AG10803 (cell line): ENCODE measurements around the gene METTL1.

Experiments
- DNase-seq: peaks from one replicate; pipeline ENCODE4 v3.0.0; 2010; ENCODE audit warnings: low read depth
- H3K4me3 ChIP-seq: 2 replicates; pipeline ENCODE4 v1.5.1; 2011; ENCODE audit warnings: mild to moderate bottlenecking, low read length, control low read depth
- TF ChIP-seq, protein P1 (sequence below): conservative IDR thresholded peaks from 2 replicates; pipeline ENCODE4 v1.5.1; 2011; ENCODE audit warnings: mild to moderate bottlenecking, low read length, control low read depth, inconsistent platforms

The METTL1 gene

DNA sequence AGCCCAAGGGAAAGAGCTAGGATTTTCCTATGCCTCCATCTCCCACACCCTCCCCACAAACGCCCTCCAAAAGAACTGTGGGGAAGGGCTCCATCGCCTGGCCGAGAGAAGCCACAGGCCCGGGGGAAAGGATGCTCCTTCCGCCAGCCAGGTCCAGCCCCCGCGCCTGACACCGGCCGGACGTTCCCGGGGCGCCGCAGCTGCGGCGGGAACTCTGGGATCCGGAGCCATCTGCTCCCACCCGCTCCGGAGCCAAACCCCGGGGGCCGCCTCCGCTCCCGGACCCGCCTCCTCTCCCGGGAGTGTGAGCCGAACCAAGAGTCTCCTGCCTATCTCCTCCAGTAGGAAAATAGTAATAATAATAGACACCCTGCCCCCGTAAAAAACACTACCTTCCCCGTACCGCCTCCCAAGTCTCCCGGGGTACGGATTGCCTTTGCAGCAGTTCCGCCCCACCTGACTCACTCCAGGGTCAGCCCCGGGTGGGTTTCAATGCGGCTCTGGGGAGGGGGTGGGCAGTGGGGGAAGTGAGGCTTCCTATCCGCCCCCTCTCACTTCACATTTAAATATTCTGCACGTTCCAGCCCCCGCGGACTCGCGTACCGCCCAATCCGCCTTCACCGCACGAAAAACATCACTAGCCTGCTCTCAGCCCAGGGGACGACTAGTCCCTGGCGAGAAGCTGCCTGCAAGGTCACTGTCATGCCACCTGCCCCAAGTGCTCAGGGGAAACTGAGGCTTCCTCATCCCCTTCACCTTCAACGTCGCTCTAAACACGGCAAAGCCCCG is 35.8 kb downstream of the METTL1 start:
- TF ChIP-seq, protein P1, sequence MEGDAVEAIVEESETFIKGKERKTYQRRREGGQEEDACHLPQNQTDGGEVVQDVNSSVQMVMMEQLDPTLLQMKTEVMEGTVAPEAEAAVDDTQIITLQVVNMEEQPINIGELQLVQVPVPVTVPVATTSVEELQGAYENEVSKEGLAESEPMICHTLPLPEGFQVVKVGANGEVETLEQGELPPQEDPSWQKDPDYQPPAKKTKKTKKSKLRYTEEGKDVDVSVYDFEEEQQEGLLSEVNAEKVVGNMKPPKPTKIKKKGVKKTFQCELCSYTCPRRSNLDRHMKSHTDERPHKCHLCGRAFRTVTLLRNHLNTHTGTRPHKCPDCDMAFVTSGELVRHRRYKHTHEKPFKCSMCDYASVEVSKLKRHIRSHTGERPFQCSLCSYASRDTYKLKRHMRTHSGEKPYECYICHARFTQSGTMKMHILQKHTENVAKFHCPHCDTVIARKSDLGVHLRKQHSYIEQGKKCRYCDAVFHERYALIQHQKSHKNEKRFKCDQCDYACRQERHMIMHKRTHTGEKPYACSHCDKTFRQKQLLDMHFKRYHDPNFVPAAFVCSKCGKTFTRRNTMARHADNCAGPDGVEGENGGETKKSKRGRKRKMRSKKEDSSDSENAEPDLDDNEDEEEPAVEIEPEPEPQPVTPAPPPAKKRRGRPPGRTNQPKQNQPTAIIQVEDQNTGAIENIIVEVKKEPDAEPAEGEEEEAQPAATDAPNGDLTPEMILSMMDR, result peak; percentile 33; the same call in 1 of the 2 replicates
- no peak overlapping the region; the same call in 1 of the 2 replicates for H3K4me3 ChIP-seq
- DNase-seq, result no peak

DNA sequence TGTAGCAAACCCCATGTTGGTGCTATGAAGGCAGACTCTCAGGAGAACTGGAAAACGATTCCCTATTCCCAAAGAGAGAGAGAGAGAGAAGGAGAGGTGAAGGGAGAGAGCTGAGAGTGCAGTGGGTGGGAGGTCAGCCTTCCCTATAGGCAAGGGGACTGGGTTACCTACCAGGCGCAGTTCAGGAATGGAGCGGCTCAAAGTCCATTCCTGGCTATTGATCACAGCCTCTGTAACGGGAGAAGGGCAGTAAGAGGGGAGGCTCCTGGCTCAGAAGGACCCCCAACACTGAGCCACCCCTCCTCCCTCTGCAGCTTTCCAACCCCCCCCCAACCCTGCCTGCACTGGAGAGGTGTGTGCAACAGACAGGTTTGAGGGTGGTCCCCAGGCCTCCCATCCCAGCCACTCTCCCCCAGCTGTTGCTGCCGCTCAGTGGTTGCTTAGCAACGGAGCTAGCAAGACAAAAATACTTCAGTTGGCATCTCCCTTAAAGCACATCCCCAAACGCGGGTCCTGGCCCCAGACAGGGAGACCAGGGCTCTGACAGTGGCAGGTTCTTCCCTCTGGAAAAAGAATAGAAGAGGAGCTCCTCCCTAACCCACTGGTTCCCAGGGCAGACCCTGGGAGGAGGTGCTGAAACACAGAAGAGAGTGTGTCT is 36.6 kb downstream of the METTL1 start:
- TF ChIP-seq, protein P1, result no peak
- no peak for DNase-seq
- H3K4me3 ChIP-seq, result no peak overlapping the region

DNA sequence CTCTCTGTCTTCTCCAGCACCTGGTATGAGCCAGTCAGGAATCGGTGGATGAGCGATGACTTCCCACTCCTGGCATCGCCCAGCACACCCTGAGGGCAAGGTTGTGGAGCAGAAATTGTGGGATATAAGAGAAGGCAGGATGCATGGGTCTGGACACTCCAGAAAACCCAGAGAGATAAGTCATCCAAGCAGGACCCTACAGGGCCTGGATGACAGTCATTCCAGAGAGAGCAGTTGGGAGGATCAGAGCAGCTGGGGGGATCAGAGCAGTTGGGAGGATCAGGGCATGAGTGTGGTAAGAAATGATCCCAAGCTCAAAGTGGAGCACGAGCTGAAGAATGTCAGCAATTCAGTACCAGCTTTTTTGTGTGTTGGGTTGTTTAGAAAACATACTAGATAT is 37.3 kb downstream of the METTL1 start:
- DNase-seq, result no peak
- H3K4me3 ChIP-seq, result no peak overlapping the region
- TF ChIP-seq, protein P1, result no peak

DNA sequence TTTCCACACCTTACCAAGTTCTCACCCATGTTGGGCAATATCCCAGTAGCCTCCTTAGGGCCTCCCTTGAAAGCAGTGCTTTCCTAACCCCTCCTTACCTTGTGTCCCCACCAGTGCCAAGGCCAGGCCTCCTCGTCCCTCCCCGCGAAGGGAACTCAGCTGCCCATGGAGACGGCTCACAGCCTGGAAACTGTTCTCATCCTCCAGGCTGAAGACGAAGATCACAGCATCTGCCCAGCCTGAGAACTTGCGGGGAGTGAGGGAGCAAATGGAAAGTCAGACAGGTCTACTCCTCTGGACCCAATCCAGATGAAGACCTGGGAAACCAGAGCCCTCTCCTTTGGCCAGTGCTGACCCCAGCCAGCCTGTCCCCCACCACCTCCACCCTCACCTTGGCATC is 38.0 kb downstream of the METTL1 start:
- no peak for DNase-seq
- H3K4me3 ChIP-seq, result no peak overlapping the region
- TF ChIP-seq, protein P1, result no peak

DNA sequence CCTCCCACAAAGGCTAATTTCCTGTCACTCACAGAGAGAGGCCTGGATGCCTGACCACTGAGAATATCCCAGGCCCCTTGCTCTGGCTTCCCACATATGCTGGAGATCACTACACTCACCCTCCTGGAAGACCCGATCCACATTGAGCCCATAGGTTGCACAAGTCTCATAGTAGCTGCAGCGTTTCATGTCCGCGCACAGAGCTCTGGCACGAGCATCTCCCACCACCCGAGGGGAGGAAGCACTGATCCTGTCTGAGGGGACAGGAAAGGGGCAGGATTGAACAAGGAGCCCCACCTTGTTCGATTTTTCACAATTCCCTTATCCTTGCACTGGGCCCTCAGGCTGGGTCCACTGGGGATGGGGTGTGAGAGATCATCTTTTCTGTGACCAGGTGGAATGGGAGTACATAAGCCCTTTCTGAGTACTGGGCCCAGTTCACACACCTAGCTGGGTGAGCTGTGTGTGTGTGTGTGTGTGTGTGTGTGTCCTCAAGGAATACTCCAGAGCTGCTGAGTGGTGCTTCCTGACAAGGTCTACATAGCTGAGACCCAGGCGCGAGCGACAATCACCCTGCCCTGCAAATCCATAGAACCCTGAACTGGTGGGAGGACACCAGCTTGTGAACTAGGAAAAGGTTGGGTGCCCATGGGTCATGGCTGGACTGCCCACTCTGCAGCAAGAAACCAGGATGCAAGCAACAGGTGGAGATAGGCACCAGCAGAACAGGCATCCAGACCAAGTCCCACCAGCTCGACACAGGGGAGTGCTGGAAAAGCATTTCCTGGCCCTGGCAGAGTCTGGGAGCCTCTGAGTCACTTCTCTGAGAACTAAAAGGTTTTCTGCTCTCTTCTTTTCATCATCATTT is 38.9 kb downstream of the METTL1 start:
- TF ChIP-seq, protein P1, result no peak
- no peak overlapping the region for H3K4me3 ChIP-seq
- no peak for DNase-seq

DNA sequence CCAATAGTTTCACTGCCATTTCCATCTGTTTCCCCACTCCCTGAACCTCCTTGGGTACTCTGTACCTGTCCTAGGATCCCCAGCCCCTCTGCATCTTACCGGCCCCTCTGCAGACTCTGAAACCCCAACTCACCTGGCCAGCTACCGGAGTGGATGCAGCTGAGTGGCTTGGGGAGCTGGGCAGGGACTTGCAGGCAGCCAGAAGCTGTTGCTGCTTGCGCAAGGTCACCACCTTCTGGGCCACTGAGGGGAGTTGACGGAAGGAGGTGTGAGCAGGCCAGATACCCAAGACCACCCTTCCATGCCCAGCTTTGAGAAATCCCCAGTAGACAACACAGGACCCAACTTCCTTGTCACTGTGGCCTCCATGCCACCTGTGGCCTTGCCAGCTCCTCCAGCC is 39.6 kb downstream of the METTL1 start:
- TF ChIP-seq, protein P1, result no peak
- H3K4me3 ChIP-seq, result no peak overlapping the region
- no peak for DNase-seq
